Nucleus accumbens (tissue), 56 donors: ENCODE data around the gene LMF1.
"Not testable (repeated sequence)": the region's sequence is repeated elsewhere in the genome, so short reads cannot be mapped to it uniquely, and the experiment has no call there.

Experiments
- DNase-seq, 56 donors: peaks; one replicate each; lab custom pipeline; 2025; lab: John Stamatoyannopoulos, UW

Gene LMF1

DNA sequence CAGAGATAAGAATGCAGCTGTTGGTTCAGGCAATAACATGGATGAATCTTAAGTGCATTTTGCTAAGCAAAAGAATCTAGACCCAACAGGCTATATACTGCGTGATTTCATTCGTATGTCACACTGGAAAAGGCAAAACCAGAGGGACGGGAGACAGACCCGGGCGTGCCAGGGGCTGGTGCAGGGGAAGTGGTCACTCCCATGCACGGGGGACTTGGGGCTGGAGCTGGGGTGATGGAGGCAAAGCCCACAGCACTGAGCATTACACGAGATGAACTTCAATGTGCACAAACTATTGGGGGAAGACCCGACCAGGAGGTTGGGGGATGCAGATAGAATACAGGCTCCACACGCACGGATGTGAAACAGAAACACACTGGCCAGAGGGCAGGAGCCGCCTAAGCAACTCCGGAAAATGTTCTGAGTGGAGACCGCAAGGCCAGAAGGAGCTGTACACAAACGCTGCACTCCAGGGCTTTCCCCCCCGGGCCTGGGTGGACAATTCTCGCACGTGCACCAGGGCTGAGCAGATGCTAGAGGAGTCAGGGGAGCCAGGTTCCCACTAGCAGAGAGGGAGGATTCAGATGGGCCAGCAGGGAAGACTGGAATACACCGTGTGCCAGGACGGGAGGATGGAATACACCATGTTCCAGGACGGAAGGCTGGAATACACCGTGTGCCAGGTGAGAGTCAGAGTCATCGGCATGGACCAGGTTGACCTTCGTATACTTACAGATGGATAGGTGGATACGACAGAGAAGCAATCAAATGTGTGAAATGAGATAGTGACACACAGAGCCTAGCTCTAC, 11.3 kb downstream of the LMF1 start:
- DNase-seq: no peak

DNA sequence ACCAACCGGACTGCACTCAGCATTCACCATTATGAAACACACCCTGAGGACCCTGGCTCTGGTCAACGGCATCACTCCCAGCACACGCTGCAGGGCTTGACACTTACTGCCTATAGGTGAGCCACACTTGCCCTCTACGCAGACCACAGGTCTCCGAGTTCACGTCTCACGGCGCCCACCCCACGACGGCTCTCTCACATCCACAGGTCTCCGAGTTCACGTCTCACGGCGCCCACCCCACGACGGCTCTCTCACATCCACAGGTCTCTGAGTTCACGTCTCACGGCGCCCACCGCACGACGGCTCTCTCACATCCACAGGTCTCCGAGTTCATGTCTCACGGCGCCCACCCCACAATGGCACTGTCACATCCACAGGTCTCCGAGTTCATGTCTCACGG, 15.0 kb downstream of the LMF1 start:
- DNase-seq: not testable (repeated sequence)

DNA sequence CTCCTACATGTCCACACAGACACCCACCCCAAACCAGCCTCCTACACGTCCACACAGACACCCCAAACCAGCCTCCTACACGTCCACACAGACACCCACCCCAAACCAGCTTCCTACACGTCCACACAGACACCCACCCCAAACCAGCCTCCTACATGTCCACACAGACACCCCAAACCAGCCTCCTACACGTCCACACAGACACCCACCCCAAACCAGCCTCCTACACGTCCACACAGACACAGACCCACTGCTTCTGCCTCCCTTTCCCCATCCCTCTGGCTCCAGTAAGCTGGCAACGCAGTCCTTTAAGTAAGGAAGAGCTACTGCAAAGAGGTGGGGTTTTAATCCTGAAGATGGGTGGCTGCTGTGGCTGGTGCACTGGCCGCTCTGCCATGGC, 17.0 kb downstream of the LMF1 start:
- DNase-seq: peak in 7 of 56 donors; percentile 11 to 68 (median 50)

DNA sequence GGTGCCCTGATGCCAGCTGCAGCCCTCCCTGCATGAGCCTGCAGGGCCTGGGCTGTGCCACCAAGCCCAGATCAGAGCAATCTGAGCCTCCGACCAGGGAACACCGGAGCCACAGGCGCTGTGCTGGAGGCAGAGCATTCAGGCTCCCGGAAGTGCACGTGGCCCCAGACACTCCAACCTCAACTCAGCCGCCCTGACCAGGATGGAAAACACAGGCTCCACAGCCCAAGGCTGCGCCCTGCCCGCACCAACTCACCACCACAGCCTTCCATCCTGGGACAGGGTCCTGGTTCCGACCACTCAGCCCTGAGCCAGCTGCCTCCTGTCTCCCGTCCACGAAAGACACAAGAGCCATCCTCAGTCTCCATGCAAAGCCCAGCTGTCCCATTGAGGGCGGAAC, 18.5 kb downstream of the LMF1 start:
- DNase-seq: peak in 1 of 56 donors; percentile 14

DNA sequence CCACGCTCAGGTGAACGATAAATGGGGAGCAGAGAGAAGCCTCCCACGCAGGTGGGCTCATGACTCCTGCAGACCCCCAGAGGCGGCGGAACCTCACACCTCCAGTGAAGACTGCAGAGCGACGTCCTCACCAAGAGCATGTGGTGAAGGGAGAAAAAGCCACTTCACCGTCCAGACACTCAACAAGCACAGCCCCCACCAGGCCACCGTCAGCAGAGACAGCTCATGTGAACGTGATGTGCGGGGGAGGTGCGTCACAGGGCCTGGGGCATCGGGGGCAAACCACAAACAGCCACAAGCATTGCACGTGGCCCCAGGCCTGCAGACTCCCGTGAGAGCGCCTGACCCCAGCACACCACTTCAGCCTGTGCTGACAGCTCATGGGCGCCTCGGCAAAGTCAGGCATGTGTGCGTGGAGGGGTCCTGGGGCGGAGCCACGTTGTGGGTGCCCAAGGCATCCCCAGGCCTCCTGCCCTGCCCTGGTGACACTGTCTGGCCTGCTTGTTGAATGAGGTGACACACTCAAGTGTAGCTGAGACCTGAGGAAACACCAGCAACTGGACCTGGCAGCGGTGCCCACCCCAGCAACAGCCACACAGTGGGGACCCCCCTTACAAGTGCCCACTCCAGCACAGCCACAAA, 19.0 kb downstream of the LMF1 start:
- no peak for DNase-seq

DNA sequence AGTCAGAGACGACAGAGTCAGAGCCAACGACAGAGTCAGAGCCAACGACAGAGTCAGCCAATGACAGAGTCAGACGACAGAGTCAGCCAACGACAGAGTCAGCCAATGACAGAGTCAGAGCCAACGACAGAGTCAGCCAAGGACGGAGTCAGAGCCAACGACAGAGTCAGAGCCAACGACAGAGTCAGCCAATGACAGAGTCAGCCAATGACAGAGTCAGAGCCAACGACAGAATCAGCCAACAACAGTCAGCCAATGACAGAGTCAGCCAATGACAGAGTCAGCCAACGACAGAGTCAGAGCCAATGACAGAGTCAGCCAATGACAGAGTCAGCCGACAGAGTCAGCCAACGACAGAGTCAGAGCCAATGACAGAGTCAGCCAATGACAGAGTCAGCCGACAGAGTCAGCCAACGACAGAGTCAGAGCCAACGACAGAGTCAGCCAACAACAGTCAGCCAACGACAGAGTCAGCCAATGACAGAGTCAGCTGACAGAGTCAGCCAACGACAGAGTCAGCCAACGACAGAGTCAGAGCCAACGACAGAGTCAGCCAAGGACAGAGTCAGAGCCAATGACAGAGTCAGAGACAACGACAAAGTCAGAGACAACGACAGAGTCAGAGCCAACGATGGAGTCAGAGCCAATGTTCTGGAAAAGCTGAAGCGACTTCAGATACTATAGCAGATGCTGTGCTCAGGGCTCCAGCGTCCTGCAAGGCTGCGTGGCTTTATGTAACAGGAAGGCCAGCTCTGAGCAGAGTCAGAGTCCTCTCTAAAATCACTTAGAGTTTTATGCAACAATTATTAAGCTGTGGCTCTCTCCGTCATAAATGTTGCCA, 19.8 kb downstream of the LMF1 start:
- peak in 1 of 56 donors; percentile 91 for DNase-seq

DNA sequence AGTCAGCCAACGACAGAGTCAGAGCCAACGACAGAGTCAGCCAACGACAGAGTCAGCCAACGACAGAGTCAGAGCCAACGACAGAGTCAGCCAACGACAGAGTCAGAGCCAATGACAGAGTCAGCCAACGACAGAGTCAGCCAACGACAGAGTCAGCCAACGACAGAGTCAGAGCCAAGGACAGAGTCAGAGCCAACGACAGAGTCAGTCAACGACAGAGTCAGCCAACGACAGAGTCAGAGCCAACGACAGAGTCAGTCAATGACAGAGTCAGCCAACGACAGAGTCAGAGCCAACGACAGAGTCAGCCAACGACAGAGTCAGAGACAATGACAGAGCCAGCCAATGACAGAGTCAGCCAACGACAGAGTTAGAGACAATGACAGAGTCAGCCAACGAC, 22.0 kb downstream of the LMF1 start:
- DNase-seq: not testable (repeated sequence)

DNA sequence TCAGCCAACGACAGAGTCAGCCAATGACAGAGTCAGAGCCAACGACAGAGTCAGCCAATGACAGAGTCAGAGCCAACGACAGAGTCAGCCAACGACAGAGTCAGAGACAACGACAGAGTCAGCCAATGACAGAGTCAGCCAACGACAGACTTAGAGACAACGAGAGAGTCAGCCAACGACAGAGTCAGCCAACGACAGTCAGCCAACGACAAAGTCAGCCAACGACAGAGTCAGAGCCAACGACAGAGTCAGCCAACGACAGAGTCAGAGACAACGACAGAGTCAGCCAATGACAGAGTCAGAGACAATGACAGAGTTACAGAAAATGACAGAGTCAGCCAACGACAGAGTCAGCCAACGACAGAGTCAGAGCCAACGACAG, 22.9 kb downstream of the LMF1 start:
- DNase-seq: peak in 1 of 56 donors; percentile 74

DNA sequence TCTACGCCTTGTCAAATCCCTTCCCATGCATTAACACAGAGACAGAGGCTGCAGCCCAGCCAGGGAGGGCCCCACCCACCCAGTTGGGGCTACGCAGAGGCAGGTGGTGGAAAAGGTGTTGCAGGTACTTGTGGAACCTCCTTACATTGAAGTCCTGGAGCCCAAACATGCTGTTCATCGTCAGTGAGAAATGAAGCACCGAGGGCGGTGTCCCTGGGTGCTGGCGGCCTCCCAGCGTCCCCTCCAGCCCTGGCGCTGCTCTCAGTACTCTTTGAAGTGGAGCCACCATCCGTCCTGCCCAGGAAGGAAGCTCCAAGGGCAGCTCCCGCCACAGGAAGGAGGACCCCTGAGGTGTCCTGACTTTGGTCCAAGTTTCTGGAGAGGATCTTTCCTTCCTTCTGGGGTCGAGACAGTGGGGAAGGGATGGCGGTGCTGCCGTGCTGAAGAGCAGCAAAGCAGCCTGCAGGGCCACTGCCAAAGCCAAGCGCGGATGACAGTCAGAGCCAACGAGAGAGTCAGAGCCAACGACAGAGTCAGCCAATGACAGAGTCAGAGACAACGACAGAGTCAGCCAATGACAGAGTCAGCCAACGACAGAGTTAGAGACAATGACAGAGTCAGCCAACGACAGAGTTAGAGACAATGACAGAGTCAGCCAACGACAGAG, 23.4 kb downstream of the LMF1 start:
- peak in 1 of 56 donors; percentile 74 for DNase-seq

DNA sequence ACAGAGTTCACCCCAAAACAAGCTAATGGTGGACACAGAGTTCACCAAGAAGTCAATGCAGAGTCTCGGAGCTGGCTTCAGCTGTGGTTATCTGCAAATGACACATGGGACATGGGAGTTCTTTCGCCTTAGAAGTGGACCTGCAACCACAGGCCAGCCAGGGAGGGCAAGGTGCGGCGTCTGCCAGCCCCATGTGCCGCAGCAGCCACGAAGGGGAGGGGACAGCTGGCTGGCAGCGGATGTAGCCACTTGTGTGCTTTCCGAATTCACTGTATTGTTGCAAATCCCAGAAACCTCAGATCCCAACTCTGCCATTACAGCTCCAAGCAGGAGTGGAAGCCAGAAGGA, 24.8 kb downstream of the LMF1 start:
- DNase-seq: no peak

DNA sequence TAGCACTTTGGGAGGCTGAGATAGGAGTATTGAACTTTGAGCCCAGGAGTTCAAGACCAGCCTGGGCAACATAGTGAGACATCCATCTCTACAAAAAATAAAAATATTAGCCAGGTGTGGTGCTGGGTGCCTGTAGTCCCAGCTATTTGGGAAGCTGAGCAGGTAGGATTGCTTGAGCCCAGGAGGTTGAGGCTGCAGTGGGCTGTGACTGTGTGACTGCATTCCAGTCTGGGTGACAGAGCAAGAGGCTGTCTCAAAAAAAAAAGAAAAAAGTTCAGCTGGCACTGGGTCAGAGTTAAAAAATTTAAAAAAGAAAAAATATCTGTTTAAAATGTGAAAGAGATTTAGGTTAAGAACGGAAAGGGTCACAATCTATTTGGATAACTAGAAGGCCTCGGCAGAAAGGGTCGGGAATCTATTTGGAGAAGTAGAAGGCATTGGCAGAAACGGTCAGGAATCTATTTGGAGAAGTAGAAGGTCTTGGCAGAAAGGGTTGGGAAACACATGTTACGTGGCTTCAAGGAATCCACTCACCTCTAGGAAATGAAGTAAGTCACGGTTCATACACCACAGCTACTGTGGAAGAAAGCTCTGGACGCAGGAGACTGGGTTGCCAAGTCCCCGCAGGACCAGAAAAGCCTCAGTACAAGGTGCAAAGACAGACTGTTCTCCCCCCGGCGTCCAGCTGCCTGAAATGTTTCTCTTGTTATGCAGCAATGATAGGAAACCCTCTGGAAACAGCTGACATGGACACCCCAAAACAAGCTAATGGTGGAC, 25.3 kb downstream of the LMF1 start:
- no peak for DNase-seq

DNA sequence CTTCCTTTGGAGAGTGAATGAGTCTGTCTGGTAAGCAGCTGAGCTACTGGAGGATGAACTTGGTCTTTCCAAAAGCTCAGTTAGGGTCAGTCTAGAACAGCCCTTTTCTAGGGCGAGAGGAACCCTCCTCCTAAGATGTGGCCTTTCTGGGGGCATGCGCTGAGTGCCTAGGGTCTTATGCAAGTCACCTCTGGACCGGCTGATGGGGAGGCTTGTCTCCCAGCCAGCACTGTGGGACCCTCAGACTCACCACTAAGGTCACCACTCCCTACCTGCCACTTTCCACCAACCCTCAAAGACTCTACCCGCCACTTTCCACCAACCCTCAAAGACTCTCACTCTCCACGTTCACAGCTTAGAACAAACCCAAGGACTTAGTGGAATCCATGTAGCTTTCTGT, 26.8 kb downstream of the LMF1 start:
- no peak for DNase-seq

DNA sequence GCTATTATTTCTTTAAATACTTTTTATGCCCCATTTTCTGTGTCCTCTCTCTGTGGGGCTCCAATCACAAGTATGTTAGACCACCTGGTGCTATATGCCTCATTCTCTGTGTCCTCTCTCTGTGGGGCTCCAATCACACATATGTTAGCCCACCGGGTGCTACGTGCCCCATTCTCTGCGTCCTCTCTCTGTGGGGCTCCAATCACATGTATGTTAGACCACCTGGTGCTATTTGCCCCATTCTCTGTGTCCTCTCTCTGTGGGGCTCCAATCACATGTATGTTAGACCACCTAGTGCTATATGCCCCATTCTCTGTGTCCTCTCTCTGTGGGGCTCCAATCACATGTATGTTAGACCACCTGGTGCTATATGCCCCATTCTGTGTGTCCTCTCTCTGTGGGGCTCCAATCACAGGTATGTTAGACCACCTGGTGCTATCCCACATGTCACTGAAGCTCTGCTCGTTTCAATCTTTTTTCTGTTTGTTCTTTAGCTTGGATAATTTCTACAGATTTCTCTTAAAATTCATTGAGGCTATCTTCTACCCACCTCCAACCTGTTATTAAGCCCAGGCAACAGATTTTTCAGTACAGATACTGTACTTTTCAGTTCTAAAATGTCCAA, 28.2 kb downstream of the LMF1 start:
- DNase-seq: no peak

DNA sequence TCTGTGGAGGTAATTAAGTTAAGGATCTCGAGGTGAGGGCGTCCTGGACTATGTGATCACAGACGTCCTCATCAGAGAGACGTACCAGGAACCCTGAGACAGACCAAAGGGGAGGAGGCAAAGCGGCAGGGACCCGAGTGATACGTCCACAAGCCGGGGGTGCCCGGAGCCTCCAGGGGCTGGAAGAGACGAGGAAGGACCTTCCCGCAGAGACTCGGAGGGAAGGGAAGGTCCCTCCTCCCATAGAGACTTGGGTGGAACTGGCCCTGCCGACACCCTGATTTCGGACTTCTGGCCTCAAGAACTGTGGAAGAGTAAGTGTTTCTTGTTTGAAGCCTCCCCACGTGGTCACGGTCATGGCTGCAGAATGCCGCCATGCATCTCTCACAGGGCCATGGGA, 30.8 kb downstream of the LMF1 start:
- DNase-seq: no peak

DNA sequence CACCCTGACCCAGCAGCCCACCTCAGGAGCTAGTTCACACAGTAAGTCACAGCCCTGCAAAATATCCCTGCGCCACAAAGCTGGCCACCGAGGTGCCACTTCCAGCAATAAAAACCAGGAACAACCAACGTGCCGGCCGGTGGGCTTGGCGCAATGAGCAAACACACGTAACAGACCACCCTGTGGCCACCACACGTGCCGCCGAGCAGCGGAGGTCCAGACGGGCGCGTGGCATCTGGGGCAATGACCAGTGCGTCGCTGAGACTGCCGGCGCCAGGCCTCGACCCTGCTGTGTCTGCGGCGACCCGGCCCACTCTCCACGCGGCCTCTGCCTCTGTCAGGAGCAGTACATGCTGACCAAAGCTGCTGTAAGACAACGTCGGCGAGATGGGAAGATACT, 31.5 kb downstream of the LMF1 start:
- DNase-seq: no peak

DNA sequence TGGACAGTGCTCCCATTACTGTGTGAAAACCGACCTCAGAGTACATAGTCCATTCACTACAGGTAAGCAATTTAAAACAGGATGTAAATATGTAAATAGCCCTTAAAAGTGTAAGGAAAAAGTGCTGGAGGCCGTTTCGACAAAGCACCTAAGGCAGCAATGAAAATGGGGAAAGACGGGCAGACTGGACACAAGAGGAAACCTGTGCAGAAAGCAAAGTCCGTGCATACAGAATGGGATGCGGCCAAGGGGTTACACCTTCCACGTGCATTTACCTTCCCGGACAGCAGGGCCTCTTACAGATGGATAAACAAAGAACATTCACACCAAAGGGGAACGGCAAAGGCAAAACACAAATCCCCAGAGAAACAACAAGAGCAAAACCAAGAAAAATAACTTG, 32.0 kb downstream of the LMF1 start:
- no peak for DNase-seq

DNA sequence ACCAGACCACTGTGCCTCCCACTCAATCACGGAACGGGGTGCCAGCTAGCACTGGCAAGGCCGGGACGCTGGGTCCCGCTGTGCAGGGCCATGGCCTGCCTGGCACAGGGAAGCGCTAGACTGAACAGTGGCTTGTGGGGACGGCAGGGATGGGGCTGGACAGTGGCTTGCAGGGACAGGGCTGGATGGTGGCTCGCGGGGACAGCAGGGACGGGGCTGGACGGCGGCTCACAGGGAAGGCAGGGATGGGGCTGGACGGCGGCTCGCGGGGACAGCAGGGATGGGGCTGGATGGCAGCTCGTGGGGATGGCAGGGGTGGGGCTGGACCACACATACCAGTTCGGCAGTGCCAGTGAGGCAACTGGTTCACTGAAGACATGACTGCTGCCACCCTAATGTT, 32.6 kb downstream of the LMF1 start:
- DNase-seq: peak in 11 of 56 donors; percentile 9 to 74 (median 39)

DNA sequence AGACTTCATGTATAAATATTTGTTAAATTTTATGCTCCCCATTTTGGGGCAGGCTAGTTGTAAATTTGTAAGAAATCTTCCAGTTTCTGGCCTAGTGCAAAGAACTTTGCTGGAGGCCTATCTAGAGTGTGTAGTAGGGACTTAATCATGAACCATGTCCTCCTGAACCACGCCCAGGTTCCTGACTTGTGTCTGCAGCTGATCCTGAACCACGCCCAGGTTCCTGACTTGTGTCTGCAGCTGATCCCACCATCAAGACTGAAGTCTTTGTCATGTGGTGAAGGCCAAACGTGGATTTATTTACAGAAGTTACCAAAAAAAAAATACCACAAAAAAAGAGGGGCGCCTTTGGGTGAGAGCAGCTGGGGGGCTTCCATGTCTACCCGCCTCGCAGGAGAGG, 33.1 kb downstream of the LMF1 start:
- DNase-seq: no peak

DNA sequence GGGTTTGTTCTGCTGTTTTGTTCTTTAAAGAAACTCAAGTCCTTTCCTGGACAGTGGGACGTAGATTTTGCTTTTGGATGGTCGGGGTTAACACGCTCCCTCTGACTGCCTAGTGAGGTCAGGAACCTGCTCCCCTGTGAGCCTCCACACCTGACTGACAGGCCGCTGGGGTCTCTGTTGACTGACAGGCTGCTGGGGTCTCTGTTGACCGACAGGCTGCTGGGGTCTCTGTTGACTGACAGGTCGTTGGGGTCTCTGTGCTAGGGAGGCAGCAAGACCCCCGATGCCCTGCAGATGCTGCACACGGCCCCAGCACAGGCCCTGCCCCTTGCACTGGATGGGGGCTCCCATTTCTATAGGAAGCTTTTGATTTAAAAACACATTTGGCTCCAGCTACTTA, 33.5 kb downstream of the LMF1 start:
- no peak for DNase-seq

DNA sequence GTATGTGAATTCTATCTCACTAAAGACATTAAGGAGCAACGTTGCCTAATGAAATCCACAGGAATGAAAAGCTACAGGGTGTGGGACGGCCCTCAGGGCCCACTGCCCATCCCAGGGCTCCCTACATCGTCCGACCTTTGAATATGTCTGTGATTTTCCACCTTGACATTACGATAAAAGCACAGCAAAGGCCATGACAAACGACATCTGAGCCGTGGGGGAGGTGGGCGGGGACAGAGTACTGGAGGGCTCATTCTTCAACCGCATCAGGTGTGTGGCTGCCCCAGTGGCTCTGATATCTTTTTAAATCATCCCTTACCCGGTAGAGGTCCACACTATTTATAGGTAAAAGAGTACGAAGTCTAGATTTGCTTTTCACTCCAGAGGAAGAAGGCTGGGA, 35.1 kb downstream of the LMF1 start:
- DNase-seq: no peak
